Mucosa of rectum (tissue), 2 donors: ENCODE data around the gene PHC2.

Experiments
- H3K27ac ChIP-seq, 2 donors: one replicate each; pipeline ENCODE4 v1.7.0; 2013; ENCODE audit warnings: inconsistent platforms in 2 of 2, low read depth in 2 of 2, low read length in 2 of 2
- H3K27me3 ChIP-seq, 2 donors: one replicate each; pipeline ENCODE4 v1.7.0; 2013; ENCODE audit warnings: low read length in 2 of 2; ENCODE audit not compliant: control insufficient read depth in 2 of 2, insufficient read depth in 2 of 2
- H3K36me3 ChIP-seq, 2 donors: one replicate each; pipeline ENCODE4 v1.7.0; 2013; ENCODE audit warnings: low read length in 2 of 2; ENCODE audit not compliant: control insufficient read depth in 2 of 2, insufficient read depth in 2 of 2
- H3K4me1 ChIP-seq, 2 donors: one replicate each; pipeline ENCODE4 v1.7.0; 2013; ENCODE audit warnings: low read length in 2 of 2, mild to moderate bottlenecking in 1 of 2; ENCODE audit not compliant: control insufficient read depth in 2 of 2, insufficient read depth in 2 of 2
- H3K4me3 ChIP-seq, 2 donors: one replicate each; pipeline ENCODE4 v1.7.0; 2013; ENCODE audit warnings: low read length in 2 of 2
- H3K9ac ChIP-seq, 2 donors: one replicate each; pipeline ENCODE4 v1.7.0; 2013; ENCODE audit warnings: low read length in 2 of 2, low read depth in 1 of 2, mild to moderate bottlenecking in 1 of 2
- H3K9me3 ChIP-seq, 2 donors: one replicate each; pipeline ENCODE4 v1.7.0; 2013; ENCODE audit warnings: low read length in 2 of 2; ENCODE audit not compliant: control insufficient read depth in 2 of 2
- donor health status: healthy.
- donor health status: Normal muscosa, but diverticular disease.

PHC2 gene

DNA sequence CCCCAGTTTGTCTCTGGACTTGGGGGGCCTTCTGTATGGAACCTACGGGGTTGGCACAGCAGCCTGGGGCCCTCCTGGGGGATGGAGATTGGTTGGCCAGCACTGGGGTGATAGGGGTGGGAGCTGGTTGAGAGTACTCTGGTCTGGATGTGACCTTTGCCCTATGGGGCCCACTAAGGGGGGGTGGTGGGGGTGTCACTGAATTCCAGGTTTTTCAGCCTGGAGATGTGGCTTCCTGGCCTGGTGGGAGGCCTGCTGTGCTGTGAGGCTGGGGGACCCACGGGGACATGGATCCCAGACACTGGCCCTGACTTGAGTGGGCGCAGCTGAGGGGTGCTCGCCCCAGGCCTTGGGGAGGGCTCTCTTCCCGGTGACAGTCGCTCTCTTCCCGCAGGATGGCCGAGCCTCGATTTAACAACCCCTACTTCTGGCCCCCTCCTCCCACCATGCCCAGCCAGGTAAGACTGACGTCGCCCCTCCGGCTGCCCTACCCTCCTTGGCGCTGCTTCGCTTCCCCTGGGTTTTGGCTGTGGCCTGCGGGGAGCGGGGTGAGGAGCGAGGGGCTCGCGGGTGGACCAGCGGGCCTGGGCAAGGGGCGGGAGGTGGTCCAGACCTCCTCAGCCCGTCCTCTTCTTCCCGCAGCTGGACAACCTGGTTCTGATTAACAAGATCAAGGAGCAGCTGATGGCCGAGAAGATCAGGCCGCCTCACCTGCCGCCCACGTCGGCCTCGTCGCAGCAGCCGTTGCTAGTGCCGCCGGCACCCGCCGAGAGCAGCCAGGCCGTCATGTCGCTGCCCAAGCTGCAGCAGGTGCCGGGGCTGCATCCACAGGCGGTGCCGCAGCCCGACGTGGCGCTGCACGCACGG lies 155.0 kb downstream of the PHC2 start:
- no peak overlapping the region for H3K4me3 ChIP-seq
- no peak overlapping the region for H3K9ac ChIP-seq
- H3K9me3 ChIP-seq = no peaks in the 10 kb centered on the region
- no peak overlapping the region for H3K27ac ChIP-seq
- H3K36me3 ChIP-seq = peaks cover 7 to 19% of the 10 kb centered on the region in 2 donors
- no peaks in the 10 kb centered on the region for H3K27me3 ChIP-seq
- no peaks in the 10 kb centered on the region for H3K4me1 ChIP-seq

DNA sequence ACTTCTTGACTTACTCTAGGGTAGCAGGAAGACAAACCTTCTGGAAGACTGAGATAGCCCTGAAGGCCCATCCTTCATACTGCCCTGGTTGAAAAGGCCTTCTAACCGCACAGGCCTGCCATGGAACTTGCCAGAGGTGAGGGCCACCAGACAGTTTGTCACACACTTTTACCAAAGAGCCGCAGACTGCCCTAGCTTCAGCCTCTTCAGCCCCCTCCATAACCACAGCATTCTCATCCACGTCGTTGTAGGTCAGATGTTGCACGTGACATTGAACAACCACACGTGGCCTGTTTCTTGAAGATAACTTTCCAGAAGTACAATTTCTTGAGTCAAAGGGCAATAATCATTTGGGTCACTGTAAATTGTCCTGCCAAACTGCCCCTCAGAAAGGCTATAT lies 155.7 kb downstream of the PHC2 start:
- H3K36me3 ChIP-seq = peaks cover 6 to 20% of the 10 kb centered on the region in 2 donors
- H3K9me3 ChIP-seq = no peaks in the 10 kb centered on the region
- no peaks in the 10 kb centered on the region for H3K4me1 ChIP-seq
- no peak overlapping the region for H3K4me3 ChIP-seq
- no peak overlapping the region for H3K27ac ChIP-seq
- H3K27me3 ChIP-seq = no peaks in the 10 kb centered on the region
- H3K9ac ChIP-seq = no peak overlapping the region

- Histone ChIP-seq H3K27me3 (no peaks in the 10 kb centered on the region), H3K9me3 (no peaks in the 10 kb centered on the region), H3K4me3 (no peak overlapping the region), H3K36me3 (peaks cover 3 to 20% of the 10 kb centered on the region in 2 donors), H3K27ac (no peak overlapping the region), H3K4me1 (no peaks in the 10 kb centered on the region), H3K9ac (no peak overlapping the region)
Observed at GRCh38 chr1:33274446-33274845, 156.4 kb downstream of the PHC2 start.

DNA sequence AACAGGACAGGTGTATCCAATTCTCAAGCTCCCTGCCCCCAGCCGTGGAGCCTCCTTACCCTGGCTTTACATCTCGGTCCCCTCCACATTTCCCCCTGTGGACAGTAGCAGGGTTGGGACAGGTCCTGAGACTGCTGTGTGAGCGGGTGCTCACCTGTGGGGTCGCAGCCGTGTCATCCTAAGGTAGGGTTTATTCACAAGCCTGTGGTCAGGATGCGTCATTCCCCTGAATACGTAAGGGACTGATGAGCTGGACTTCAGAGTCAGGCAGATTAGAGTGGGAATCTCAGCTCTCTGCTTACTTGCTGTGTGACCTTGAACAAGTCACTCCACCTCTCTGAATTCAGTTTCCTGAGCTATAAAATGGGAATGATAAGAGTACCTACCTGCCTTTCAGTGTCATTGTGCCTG lies 156.9 kb downstream of the PHC2 start:
- Histone ChIP-seq H3K4me3 (no peak overlapping the region), H3K36me3 (peaks cover 3 to 20% of the 10 kb centered on the region in 2 donors), H3K9me3 (no peaks in the 10 kb centered on the region), H3K9ac (no peak overlapping the region), H3K27ac (no peak overlapping the region), H3K27me3 (no peaks in the 10 kb centered on the region), H3K4me1 (no peaks in the 10 kb centered on the region)
